Esophagus muscularis mucosa (tissue), 4 donors: ENCODE results near the gene KLC1.

Experiments used
- EP300 ChIP-seq: sonication (generic); formaldehyde crosslinking; IDR thresholded peaks from one replicate; pipeline ENCODE4 v1.6.1; 2017; ENCODE audit warnings: antibody characterized with exemption
- POLR2A ChIP-seq: fragments of 450-650 bp; IDR thresholded peaks from one replicate; pipeline ENCODE4 v1.6.1; 2017; ENCODE audit warnings: antibody characterized with exemption, moderate library complexity, mild to moderate bottlenecking, low read depth
- POLR2AphosphoS5 ChIP-seq, 2 donors: sonication (generic); formaldehyde crosslinking; IDR thresholded peaks; one replicate each; pipeline ENCODE4 v1.6.1; 2017; ENCODE audit warnings: antibody characterized with exemption in 2 of 2
- TF ChIP-seq, protein P1 (sequence below), 3 experiments: fragments of 200-600 bp in 2 of 3; fragments of 450-650 bp in 1 of 3; sonication (generic) in 2 of 3; IDR thresholded peaks; one replicate each; pipeline ENCODE4 v1.5.1; 2017 to 2019; ENCODE audit warnings: antibody characterized with exemption in 3 of 3, mild to moderate bottlenecking in 2 of 3, moderate library complexity in 1 of 3

DNA sequence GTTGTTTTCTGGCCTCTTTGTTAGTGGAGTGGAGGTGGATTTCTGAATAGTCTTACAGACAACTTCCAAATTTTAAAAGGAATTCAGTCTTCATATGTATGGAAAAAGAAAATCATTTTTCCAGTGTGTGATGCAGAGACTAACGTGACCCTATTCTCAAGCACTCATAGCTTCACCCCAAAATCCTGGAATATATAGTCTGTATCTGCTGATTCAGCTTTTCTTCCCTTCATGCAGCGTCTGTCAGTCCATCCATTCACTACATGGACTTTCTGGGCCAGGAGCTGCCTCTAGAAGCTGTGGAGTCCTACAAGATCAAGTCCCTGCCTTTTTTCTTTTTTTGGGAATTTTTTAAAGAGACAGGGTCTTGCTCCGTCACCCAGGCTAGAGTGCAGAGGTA is 23.8 kb downstream of the KLC1 start:
- TF ChIP-seq POLR2AphosphoS5 (IDR thresholded peaks at IDR 0.05) (no peak), POLR2A (no peak), EP300 (no peak)
- TF ChIP-seq, protein P1, sequence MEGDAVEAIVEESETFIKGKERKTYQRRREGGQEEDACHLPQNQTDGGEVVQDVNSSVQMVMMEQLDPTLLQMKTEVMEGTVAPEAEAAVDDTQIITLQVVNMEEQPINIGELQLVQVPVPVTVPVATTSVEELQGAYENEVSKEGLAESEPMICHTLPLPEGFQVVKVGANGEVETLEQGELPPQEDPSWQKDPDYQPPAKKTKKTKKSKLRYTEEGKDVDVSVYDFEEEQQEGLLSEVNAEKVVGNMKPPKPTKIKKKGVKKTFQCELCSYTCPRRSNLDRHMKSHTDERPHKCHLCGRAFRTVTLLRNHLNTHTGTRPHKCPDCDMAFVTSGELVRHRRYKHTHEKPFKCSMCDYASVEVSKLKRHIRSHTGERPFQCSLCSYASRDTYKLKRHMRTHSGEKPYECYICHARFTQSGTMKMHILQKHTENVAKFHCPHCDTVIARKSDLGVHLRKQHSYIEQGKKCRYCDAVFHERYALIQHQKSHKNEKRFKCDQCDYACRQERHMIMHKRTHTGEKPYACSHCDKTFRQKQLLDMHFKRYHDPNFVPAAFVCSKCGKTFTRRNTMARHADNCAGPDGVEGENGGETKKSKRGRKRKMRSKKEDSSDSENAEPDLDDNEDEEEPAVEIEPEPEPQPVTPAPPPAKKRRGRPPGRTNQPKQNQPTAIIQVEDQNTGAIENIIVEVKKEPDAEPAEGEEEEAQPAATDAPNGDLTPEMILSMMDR (IDR thresholded peaks at IDR 0.05): no peak
